ENCODE data around the gene FAM169A. TPM values are rescaled to one million over a fixed set of nuclear protein-coding genes. Genes with fewer than 3 reads are reported as not detected.
"Not testable (repeated sequence)": the region's sequence is repeated elsewhere in the genome, so short reads cannot be mapped to it uniquely, and the experiment has no call there.

The FAM169A gene
- total and polyA plus RNA-seq, 5 experiments from 2014 or later = 5.7 to 26.1 (median 11.4) TPM

DNA sequence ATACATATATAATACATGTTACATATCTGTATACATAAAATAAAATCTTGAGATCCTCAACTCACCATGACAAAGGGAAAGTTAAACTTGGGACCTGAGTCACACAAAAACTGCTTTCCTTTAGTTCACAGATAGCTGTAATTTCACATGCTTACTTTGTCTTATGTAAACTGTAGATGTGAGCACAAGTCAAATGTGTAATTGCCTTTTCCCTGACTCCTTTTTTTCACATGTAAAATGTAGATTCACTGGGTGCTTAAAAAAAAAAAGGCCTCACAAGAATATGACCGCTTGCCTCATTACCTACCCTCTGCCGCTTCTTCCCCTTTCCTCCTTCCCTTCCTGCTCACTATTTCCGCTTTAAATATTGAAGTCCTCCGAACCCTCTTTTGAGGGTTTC, 21.9 kb upstream of the FAM169A start:
- POLR2A ChIA-PET = no interaction called here
- peak overlapping the region in 1 of 10 donors; percentile 31 for H3K27ac Mint-ChIP-seq
- ATAC-seq (no peak), DNase-seq (no peak)
- H3K4me3 Mint-ChIP-seq = no peak overlapping the region
- H3K9me3 Mint-ChIP-seq = no peaks in the 10 kb centered on the region
- peaks cover 0 to 9% (median 3%) of the 10 kb centered on the region in 5 donors for H3K27me3 Mint-ChIP-seq
- peaks cover 0 to 8% (median 0%) of the 10 kb centered on the region in 4 donors for H3K4me1 Mint-ChIP-seq
- no peaks in the 10 kb centered on the region for H3K36me3 Mint-ChIP-seq

DNA sequence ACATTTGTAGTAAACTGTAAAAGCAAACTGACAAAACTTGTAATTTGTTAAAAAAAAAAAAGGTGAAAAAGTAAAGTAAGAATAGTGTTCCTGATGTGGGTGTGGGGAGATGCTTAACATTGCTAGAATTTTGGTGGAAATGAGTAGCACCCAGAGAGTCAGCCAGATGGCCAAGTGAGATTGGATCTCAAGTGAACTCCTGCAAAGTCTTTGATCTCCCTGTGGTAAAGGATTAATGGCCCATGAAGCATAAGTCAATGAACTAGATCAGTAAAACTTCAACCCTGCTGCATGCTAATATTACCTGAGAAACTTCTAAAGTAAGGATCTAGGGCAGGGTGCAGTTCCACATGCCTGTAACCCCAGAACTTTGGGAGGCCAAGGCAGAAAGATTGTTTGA, 19.0 kb upstream of the FAM169A start:
- H3K36me3 Mint-ChIP-seq = no peaks in the 10 kb centered on the region
- peaks cover 0 to 9% (median 3%) of the 10 kb centered on the region in 5 donors for H3K27me3 Mint-ChIP-seq
- no peaks in the 10 kb centered on the region for H3K9me3 Mint-ChIP-seq
- no peak overlapping the region for H3K4me3 Mint-ChIP-seq
- DNase-seq (no peak), ATAC-seq (no peak)
- no peak overlapping the region for H3K27ac Mint-ChIP-seq
- H3K4me1 Mint-ChIP-seq = peaks cover 0 to 8% (median under 1%) of the 10 kb centered on the region in 4 donors
- POLR2A ChIA-PET = no interaction called here

DNA sequence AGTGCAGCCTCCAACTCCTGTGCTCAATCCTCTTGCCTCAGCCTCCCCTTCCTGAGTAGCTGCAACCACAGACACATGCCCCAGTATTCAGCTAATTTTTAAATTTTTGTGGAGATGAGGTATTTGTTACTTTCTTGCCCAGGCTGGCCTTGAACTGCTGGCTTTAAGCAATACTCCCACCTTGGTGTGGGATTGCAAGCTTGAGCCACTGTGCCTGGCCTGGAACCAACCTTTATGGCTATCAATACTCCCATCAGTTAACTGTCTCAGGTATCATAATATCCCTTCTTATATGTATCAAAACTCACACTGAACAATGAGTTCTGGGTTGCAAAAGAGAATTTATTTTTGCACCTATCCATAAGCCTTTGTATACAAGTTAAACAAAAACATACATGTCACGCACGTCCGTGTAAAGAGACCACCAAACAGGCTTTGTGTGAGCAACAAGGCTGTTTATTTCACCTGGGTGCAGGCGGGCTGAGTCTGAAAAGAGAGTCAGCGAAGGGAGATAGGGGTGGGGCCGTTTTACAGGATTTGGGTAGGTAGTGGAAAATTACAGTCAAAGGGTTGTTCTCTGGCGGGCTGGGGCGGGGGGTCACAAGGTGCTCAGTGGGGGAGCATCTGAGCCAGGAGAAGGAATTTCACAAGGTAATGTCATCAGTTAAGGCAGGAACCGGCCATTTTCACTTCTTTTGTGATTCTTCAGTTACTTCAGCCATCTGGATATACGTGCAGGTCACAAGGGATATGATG, 16.4 kb upstream of the FAM169A start:
- H3K36me3 Mint-ChIP-seq, DNase-seq, H3K4me3 Mint-ChIP-seq, H3K4me1 Mint-ChIP-seq, ATAC-seq, POLR2A ChIA-PET, H3K27ac Mint-ChIP-seq, H3K27me3 Mint-ChIP-seq, H3K9me3 Mint-ChIP-seq: not testable (repeated sequence)

DNA sequence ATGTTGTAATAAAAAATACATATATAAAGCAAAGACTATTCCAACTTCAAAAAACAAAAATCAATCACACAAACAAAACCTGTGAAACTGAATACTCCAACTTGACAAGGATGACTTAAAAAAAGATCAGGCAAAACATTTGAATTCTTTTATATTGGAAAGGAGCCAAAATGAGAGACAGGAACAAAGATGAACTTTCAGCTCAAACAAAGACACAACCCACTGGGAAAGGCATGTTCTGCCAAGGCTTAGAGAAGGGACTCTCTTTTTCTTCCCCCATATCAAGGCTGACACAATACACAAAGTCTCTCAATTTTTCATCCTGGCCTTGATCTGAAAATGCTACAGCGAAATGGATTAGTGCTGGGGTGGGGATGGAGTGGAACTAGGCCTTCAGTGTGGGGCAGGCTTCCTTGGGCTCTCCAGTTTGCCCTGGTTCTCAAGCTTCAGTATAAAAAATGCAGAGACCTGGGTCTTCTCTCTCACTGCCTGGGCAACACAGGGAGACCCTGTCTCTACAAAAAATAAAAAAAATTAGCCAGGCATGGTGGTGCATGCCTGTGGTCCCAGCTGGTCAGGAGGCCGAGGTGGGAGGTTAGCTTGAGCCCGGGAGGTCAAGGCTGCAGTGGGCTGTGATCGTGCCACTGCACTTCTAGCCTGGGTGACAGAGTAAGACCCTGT, 11.6 kb upstream of the FAM169A start:
- POLR2A ChIA-PET = no interaction called here
- no peaks in the 10 kb centered on the region for H3K9me3 Mint-ChIP-seq
- no peak for DNase-seq
- no peak overlapping the region for H3K4me3 Mint-ChIP-seq
- ATAC-seq = no peak
- H3K4me1 Mint-ChIP-seq = peaks cover 0 to 1% (median 0%) of the 10 kb centered on the region in 4 donors
- peaks cover 0 to 5% (median 1%) of the 10 kb centered on the region in 5 donors for H3K27me3 Mint-ChIP-seq
- H3K36me3 Mint-ChIP-seq = peaks cover 0 to 4% (median 0%) of the 10 kb centered on the region in 3 donors
- H3K27ac Mint-ChIP-seq = no peak overlapping the region

DNA sequence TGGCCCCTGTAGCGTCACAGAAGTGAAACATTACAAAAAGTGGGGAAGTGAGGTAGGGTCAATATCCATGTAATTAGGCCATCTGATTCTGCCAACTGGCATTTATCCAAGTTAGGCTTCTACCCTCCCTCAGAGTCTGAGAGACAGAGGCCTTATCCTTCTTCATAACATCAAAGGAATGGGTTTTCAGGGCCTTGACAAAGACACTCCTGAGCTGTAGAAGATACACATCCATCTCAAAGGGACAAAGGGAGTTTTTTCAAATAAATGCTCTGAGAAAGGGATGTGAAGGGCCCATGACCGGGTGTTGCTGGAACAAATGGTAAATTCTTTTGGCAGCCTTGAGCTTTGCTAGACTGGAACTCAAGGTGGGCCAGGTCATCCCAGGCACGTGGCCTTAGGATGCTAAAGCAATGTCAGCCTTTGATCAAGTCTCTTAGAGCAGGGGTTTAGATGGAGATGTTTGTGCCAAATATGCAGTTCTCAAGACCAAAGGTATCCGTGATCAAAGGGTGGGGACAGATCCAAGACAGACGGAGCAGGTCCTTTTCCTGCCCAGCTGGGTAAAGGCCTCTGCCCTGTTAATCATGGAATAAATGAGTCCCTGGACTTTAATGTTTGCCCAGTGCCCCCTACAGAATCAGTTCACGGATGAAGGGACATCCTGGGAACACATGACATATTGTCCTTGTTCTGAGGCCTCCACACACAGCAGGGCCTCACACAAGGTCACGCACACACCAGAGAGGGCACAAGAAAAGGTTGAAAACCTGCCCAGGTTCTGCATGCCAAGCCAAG, 10.0 kb upstream of the FAM169A start:
- ATAC-seq (no peak), DNase-seq (no peak)
- H3K4me1 Mint-ChIP-seq = peaks cover 0 to 1% (median 0%) of the 10 kb centered on the region in 4 donors
- no peak overlapping the region for H3K4me3 Mint-ChIP-seq
- POLR2A ChIA-PET = no interaction called here
- peaks cover 0 to 4% (median 0%) of the 10 kb centered on the region in 3 donors for H3K36me3 Mint-ChIP-seq
- H3K27ac Mint-ChIP-seq = no peak overlapping the region
- peaks cover 0 to 5% (median 2%) of the 10 kb centered on the region in 5 donors for H3K27me3 Mint-ChIP-seq
- no peaks in the 10 kb centered on the region for H3K9me3 Mint-ChIP-seq

DNA sequence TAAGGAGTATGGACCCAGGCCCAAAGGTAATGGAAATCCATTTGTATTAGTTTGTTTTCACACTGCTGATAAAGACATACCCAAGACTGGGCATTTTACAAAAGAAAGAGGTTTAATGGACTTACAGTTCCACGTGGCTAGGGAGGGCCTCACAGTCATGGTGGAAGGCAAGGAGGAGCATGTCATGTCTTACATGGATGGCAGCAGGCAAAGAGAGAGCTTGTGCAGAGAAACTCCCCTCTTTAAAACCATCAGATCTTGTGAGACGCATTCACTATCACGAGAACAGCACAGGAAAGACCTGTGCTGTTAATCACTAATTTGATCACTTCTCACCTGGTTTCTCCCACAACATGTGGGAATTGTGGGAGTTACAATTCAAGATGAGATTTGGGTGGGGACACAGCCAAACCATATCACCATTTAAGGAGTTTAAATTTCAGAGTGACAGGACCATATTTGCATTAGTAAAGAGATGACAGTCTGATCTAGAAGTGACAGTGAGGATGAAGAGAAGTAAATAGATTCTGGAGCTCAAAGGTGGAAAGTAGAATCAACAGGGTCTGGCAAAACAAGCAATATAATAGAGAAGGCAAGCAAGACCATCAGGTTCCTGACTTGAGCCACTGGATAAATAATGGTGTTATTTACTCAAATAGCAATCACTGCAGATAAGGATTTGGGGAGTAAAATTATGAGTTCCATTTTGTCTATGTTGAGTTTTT, 7.5 kb upstream of the FAM169A start:
- H3K27ac Mint-ChIP-seq = no peak overlapping the region
- H3K4me1 Mint-ChIP-seq = peaks cover 0 to 4% (median 0%) of the 10 kb centered on the region in 4 donors
- no peak overlapping the region for H3K4me3 Mint-ChIP-seq
- peaks cover 0 to 5% (median 2%) of the 10 kb centered on the region in 5 donors for H3K27me3 Mint-ChIP-seq
- ATAC-seq = no peak
- DNase-seq = no peak
- POLR2A ChIA-PET = no interaction called here
- H3K9me3 Mint-ChIP-seq = no peaks in the 10 kb centered on the region
- peaks cover 0 to 4% (median 0%) of the 10 kb centered on the region in 3 donors for H3K36me3 Mint-ChIP-seq

DNA sequence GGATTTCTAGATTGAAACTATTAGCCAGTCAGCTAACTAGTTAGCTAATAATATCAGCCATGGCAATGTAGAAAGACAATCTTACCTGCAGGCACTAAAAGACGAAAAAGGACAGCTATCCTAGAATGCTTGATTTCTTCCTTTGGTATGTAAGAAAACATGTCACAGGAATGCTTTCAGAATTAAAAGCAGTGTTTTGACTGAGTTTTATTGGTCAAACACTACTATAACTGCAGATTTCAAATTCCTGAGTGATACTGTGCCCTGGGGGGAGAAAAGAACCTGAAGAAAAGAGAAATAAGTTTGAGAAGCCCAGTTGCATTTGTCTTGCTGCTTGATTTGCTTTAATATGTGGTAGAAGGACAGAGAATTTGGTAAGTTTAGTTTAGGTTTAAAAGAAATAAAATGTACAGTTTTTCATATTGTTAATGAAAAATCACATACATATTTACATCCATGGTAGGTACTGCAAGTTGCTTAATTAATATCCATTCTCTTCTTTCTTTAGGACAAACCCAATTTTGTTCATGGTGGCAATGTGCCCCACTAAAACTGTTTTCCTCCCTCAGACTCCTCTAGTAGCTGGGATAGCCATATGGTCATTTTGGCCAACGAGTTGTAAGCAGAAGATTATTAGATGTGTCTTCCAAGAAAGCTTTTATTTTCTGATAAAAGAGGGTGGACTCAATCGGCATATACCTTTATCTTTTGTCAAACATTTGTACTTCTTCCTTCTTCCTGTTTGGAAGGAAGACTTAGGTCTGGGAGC, 4.3 kb upstream of the FAM169A start:
- DNase-seq (no peak), ATAC-seq (no peak)
- Mint-ChIP-seq H3K4me3 (no peak overlapping the region), H3K36me3 (peaks cover 0 to 4% (median 0%) of the 10 kb centered on the region in 3 donors), H3K27me3 (peaks cover 0 to 5% (median 2%) of the 10 kb centered on the region in 5 donors), H3K9me3 (no peaks in the 10 kb centered on the region), H3K27ac (no peak overlapping the region), H3K4me1 (peaks cover 0 to 10% (median 6%) of the 10 kb centered on the region in 4 donors)
- POLR2A ChIA-PET = no interaction called here

DNA sequence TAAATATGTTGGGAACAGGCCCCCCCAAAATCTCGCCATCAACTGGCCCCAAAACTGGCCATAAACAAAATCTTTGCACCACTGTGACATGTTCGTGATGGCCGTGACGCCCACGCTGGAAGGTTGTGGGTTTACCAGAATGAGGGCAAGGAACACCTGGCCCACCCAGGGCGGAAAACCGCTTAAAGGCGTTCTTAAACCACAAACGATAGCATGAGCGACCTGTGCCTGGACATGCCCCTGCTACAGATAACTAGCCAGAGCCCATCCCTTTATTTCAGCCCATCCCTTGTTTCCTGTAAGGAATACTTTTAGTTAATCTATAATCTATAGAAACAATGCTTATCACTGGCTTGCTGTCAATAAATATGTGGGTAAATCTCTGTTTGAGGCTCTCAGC, 3.2 kb upstream of the FAM169A start:
- H3K36me3 Mint-ChIP-seq, H3K9me3 Mint-ChIP-seq, H3K27ac Mint-ChIP-seq, H3K4me3 Mint-ChIP-seq, POLR2A ChIA-PET, ATAC-seq, DNase-seq, H3K27me3 Mint-ChIP-seq: not testable (repeated sequence)
- peaks cover 10 to 20% (median 17%) of the 10 kb centered on the region in 4 donors for H3K4me1 Mint-ChIP-seq

DNA sequence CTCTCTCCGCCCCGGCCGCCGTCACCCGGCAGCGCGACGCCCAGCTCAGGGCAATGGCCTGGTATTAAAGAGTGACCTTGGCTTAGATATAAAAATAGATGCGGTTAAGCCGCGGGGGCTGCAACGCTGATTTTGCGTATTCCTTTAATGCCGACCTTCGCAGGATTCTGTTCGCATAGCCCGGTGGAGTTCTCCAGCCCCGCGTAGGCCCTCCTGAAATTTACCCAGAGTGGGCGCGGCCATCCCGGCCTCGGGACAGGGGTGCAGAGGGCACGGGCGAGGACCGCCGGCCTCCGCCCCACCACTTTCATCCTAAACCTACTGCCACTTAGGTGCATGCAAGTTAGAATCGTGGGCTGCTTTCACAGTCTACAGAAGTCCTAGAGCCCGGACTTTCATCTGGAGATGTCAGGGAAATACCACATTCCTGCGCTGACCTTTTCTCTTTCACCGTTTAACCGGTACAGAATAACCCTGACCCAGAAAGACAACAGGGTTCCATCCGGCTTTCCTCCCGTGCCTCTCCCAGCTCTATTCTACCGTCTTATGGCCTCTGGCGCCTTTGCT, 492 bp upstream of the FAM169A start:
- peak in 1 of 10 donors; percentile 14 for DNase-seq
- Mint-ChIP-seq H3K27me3 (peaks cover 0 to 2% (median 0%) of the 10 kb centered on the region in 5 donors), H3K4me3 (peak overlapping the region; percentile 74 to 92 (median 88)), H3K27ac (peak overlapping the region; percentile 78 to 97 (median 91)), H3K36me3 (no peaks in the 10 kb centered on the region), H3K4me1 (peaks cover 21 to 45% (median 41%) of the 10 kb centered on the region in 4 donors), H3K9me3 (no peaks in the 10 kb centered on the region)
- POLR2A ChIA-PET = interaction anchor here (0.6 to 1.6 kb wide), 6 partner anchors 16 to 371 kb away, joined by 3 to 5 read pairs (median 4); partner anchors contain the start of genes ANKRD31, GFM2 and NSA2
- ATAC-seq = peak; percentile 14 to 32

DNA sequence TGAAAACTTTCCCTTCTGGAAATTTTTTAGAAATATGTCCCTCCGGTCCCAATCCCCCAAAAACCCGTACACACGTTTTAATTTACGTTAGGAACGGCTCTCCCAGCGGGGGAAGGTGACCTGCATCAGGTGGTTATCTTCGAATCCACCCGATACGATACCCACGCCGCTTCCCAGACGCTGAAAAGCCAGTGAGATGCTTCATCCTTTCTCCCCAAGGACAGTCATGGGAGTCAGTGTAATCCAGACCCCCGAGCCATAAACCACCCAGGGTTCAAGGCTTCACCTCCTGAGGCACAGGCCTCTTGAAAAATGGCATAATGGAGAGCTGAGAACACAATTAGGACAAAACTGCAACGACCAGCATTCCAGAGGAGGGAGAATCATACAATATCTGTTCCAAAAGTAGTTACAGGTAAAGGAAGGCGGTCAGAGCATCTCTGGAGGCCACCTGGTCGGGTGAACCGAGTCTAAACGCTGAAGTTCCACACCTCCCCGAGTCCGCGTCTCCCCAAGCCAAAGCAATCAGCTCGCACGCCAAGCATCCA, 857 bp downstream of the FAM169A start:
- POLR2A ChIA-PET = interaction anchor here (1.0 to 1.6 kb wide), 5 partner anchors 15 to 371 kb away, joined by 3 to 5 read pairs (median 4); partner anchors contain the start of genes ANKRD31, GFM2, HEXB and NSA2
- Mint-ChIP-seq H3K27ac (peak overlapping the region; percentile 83 to 98 (median 94)), H3K27me3 (no peaks in the 10 kb centered on the region), H3K36me3 (no peaks in the 10 kb centered on the region), H3K9me3 (no peaks in the 10 kb centered on the region), H3K4me1 (peaks cover 30 to 55% (median 51%) of the 10 kb centered on the region in 4 donors), H3K4me3 (peak overlapping the region; percentile 85 to 95 (median 90))
- no peak for ATAC-seq
- peak in 1 of 10 donors; percentile 65 for DNase-seq

DNA sequence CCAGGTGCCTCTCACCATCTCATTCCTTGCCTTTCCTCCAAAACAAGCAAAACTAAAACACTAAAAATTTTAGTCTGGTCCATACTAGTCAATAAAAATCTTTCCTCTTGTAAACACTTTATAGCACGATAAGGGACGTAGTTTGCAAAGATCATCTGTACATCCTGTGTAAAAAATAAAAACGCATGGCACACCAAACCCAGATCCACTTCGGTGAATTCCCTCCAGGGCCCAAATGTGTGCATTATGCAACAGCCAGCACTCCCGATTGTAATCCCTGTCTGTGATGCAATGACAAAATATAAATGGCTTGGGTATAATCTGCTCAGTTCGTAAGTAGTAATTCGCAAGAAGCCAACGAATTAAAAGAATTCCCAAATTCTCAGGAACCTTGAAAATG, 1.4 kb downstream of the FAM169A start:
- Mint-ChIP-seq H3K36me3 (no peaks in the 10 kb centered on the region), H3K27ac (peak overlapping the region; percentile 72 to 98 (median 94)), H3K27me3 (no peaks in the 10 kb centered on the region), H3K4me1 (peaks cover 35 to 60% (median 56%) of the 10 kb centered on the region in 4 donors), H3K4me3 (peak overlapping the region; percentile 85 to 95 (median 90)), H3K9me3 (no peaks in the 10 kb centered on the region)
- POLR2A ChIA-PET = no interaction called here
- DNase-seq (no peak), ATAC-seq (no peak)
